ENCODE results near the gene HIP1.

GRCh38 chr7:75669579-75669978 lies 69.2 kb downstream of the HIP1 start:
- TF ChIP-seq IRF2 (CRISPR knock-in tag; IDR thresholded peaks at IDR 0.05): no peak
- TF ChIP-seq CCNT2 (IDR thresholded peaks at IDR 0.05; ENCODE audit: borderline replicate concordance, extremely low read depth, insufficient read length, low read depth, low read length): no peak
